ENCODE measurements around the gene ANKRD33B. TPM values are rescaled to one million over a fixed set of nuclear protein-coding genes. Genes with fewer than 3 reads are reported as not detected.

The ANKRD33B gene
- total and polyA plus RNA-seq, 2 experiments from 2014 or later = 2.9 to 15.4 TPM

DNA sequence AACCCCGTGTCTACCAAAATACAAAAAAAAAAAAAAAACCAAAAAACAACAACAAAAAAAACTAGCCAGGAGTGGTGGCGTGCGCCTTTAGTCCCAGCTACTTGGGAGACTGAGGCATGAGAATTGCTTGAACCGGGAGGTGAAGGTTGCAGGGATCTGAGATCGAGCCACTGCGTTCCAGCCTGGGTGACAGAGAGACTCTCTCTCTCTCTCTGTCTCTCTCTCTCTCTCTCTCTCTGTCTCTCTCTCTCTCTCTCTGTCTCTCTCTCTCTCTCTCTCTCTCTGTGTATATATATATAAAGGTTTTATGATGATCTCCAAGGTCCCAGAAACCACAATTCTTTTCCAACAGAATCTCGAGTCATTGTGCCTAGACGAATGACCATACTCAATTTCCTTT is 18.8 kb upstream of the ANKRD33B start:
- no peak overlapping the region for H3K4me3 Mint-ChIP-seq
- H3K36me3 ChIP-seq (ENCODE audit: insufficient read depth) = no peaks in the 10 kb centered on the region
- H3K79me2 ChIP-seq (replicated peaks; ENCODE audit: insufficient read depth) = no peaks in the 10 kb centered on the region
- H3K4me1 Mint-ChIP-seq = peaks cover 8% of the 10 kb centered on the region
- H3K4me2 ChIP-seq = no peak overlapping the region
- peaks cover 4% of the 10 kb centered on the region for H3K27me3 Mint-ChIP-seq (ENCODE audit: insufficient read depth, low read depth, poor library complexity)
- H4K20me1 ChIP-seq (replicated peaks; ENCODE audit: insufficient read depth) = no peaks in the 10 kb centered on the region
- no peak overlapping the region for H2AFZ ChIP-seq
- no peak for ATAC-seq
- no peak overlapping the region for H3K27ac Mint-ChIP-seq
- H3K36me3 Mint-ChIP-seq (ENCODE audit: low read depth) = no peaks in the 10 kb centered on the region
- DNase-seq (ENCODE audit: low spot score) = no peak
- peaks cover 8% of the 10 kb centered on the region for H3F3A ChIP-seq (replicated peaks; ENCODE audit: low read depth)
- H3K4me1 ChIP-seq (ENCODE audit: insufficient read depth) = no peaks in the 10 kb centered on the region; the same call in 1 of the 2 replicates
- H3K27me3 ChIP-seq (ENCODE audit: insufficient read depth) = no peaks in the 10 kb centered on the region
- no peak overlapping the region for H3K27ac ChIP-seq (ENCODE audit: low read depth)
- TF ChIP-seq, protein P1, sequence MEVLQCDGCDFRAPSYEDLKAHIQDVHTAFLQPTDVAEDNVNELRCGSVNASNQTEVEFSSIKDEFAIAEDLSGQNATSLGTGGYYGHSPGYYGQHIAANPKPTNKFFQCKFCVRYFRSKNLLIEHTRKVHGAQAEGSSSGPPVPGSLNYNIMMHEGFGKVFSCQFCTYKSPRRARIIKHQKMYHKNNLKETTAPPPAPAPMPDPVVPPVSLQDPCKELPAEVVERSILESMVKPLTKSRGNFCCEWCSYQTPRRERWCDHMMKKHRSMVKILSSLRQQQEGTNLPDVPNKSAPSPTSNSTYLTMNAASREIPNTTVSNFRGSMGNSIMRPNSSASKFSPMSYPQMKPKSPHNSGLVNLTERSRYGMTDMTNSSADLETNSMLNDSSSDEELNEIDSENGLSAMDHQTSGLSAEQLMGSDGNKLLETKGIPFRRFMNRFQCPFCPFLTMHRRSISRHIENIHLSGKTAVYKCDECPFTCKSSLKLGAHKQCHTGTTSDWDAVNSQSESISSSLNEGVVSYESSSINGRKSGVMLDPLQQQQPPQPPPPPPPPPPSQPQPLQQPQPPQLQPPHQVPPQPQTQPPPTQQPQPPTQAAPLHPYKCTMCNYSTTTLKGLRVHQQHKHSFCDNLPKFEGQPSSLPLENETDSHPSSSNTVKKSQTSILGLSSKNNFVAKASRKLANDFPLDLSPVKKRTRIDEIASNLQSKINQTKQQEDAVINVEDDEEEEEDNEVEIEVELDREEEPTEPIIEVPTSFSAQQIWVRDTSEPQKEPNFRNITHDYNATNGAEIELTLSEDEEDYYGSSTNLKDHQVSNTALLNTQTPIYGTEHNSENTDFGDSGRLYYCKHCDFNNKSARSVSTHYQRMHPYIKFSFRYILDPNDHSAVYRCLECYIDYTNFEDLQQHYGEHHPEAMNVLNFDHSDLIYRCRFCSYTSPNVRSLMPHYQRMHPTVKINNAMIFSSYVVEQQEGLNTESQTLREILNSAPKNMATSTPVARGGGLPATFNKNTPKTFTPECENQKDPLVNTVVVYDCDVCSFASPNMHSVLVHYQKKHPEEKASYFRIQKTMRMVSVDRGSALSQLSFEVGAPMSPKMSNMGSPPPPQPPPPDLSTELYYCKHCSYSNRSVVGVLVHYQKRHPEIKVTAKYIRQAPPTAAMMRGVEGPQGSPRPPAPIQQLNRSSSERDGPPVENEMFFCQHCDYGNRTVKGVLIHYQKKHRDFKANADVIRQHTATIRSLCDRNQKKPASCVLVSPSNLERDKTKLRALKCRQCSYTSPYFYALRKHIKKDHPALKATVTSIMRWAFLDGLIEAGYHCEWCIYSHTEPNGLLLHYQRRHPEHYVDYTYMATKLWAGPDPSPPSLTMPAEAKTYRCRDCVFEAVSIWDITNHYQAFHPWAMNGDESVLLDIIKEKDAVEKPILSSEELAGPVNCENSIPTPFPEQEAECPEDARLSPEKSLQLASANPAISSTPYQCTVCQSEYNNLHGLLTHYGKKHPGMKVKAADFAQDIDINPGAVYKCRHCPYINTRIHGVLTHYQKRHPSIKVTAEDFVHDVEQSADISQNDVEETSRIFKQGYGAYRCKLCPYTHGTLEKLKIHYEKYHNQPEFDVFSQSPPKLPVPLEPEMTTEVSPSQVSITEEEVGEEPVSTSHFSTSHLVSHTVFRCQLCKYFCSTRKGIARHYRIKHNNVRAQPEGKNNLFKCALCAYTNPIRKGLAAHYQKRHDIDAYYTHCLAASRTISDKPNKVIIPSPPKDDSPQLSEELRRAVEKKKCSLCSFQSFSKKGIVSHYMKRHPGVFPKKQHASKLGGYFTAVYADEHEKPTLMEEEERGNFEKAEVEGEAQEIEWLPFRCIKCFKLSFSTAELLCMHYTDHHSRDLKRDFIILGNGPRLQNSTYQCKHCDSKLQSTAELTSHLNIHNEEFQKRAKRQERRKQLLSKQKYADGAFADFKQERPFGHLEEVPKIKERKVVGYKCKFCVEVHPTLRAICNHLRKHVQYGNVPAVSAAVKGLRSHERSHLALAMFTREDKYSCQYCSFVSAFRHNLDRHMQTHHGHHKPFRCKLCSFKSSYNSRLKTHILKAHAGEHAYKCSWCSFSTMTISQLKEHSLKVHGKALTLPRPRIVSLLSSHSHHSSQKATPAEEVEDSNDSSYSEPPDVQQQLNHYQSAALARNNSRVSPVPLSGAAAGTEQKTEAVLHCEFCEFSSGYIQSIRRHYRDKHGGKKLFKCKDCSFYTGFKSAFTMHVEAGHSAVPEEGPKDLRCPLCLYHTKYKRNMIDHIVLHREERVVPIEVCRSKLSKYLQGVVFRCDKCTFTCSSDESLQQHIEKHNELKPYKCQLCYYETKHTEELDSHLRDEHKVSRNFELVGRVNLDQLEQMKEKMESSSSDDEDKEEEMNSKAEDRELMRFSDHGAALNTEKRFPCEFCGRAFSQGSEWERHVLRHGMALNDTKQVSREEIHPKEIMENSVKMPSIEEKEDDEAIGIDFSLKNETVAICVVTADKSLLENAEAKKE (CRISPR knock-in tag; IDR thresholded peaks at IDR 0.05) = no peak
- no peak for TF ChIP-seq CREB1 (CRISPR knock-in tag; IDR thresholded peaks at IDR 0.05; ENCODE audit: low read depth)
- TF ChIP-seq JUNB (IDR thresholded peaks at IDR 0.05; ENCODE audit: unreplicated experiment) = no peak
- no peak for TF ChIP-seq NANOG (IDR thresholded peaks at IDR 0.05; ENCODE audit: borderline replicate concordance)
- TF ChIP-seq, protein P2, sequence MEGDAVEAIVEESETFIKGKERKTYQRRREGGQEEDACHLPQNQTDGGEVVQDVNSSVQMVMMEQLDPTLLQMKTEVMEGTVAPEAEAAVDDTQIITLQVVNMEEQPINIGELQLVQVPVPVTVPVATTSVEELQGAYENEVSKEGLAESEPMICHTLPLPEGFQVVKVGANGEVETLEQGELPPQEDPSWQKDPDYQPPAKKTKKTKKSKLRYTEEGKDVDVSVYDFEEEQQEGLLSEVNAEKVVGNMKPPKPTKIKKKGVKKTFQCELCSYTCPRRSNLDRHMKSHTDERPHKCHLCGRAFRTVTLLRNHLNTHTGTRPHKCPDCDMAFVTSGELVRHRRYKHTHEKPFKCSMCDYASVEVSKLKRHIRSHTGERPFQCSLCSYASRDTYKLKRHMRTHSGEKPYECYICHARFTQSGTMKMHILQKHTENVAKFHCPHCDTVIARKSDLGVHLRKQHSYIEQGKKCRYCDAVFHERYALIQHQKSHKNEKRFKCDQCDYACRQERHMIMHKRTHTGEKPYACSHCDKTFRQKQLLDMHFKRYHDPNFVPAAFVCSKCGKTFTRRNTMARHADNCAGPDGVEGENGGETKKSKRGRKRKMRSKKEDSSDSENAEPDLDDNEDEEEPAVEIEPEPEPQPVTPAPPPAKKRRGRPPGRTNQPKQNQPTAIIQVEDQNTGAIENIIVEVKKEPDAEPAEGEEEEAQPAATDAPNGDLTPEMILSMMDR (conservative IDR thresholded peaks at IDR 0.05; ENCODE audit: low read depth in 2 of 2) = no peak
- no peak for TF ChIP-seq POLR2AphosphoS5 (IDR thresholded peaks at IDR 0.05; ENCODE audit: low read depth)
- TF ChIP-seq EZH2phosphoT487 (IDR thresholded peaks at IDR 0.05; ENCODE audit: unreplicated experiment) = no peak
- TF ChIP-seq EZH2 (IDR thresholded peaks at IDR 0.05; ENCODE audit: low read depth, unreplicated experiment) = no peak
- TF ChIP-seq ZNF331 (CRISPR knock-in tag; IDR thresholded peaks at IDR 0.05; ENCODE audit: low read depth) = no peak
- TF ChIP-seq ZNF114 (CRISPR knock-in tag; IDR thresholded peaks at IDR 0.05) = no peak
- TF ChIP-seq, protein P3, sequence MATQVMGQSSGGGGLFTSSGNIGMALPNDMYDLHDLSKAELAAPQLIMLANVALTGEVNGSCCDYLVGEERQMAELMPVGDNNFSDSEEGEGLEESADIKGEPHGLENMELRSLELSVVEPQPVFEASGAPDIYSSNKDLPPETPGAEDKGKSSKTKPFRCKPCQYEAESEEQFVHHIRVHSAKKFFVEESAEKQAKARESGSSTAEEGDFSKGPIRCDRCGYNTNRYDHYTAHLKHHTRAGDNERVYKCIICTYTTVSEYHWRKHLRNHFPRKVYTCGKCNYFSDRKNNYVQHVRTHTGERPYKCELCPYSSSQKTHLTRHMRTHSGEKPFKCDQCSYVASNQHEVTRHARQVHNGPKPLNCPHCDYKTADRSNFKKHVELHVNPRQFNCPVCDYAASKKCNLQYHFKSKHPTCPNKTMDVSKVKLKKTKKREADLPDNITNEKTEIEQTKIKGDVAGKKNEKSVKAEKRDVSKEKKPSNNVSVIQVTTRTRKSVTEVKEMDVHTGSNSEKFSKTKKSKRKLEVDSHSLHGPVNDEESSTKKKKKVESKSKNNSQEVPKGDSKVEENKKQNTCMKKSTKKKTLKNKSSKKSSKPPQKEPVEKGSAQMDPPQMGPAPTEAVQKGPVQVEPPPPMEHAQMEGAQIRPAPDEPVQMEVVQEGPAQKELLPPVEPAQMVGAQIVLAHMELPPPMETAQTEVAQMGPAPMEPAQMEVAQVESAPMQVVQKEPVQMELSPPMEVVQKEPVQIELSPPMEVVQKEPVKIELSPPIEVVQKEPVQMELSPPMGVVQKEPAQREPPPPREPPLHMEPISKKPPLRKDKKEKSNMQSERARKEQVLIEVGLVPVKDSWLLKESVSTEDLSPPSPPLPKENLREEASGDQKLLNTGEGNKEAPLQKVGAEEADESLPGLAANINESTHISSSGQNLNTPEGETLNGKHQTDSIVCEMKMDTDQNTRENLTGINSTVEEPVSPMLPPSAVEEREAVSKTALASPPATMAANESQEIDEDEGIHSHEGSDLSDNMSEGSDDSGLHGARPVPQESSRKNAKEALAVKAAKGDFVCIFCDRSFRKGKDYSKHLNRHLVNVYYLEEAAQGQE (IDR thresholded peaks at IDR 0.05; ENCODE audit: unreplicated experiment) = no peak
- no peak for TF ChIP-seq STAT1 (IDR thresholded peaks at IDR 0.05; ENCODE audit: unreplicated experiment)
- TF ChIP-seq, protein P4, sequence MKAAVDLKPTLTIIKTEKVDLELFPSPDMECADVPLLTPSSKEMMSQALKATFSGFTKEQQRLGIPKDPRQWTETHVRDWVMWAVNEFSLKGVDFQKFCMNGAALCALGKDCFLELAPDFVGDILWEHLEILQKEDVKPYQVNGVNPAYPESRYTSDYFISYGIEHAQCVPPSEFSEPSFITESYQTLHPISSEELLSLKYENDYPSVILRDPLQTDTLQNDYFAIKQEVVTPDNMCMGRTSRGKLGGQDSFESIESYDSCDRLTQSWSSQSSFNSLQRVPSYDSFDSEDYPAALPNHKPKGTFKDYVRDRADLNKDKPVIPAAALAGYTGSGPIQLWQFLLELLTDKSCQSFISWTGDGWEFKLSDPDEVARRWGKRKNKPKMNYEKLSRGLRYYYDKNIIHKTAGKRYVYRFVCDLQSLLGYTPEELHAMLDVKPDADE (IDR thresholded peaks at IDR 0.05) = no peak
- peaks cover 8% of the 10 kb centered on the region; the same call in 1 of the 3 replicates for H3K9me3 Mint-ChIP-seq
- H3K9me2 ChIP-seq (ENCODE audit: insufficient read depth) = no peaks in the 10 kb centered on the region
- no peak overlapping the region for H3K4me3 ChIP-seq

All from GM23338 (cell line).